ENCODE measurements around the gene ODAPH. TPM values are rescaled to one million over a fixed set of nuclear protein-coding genes. Genes with fewer than 3 reads are reported as not detected.
"Not testable (repeated sequence)": the region's sequence is repeated elsewhere in the genome, so short reads cannot be mapped to it uniquely, and the experiment has no call there.

Gene ODAPH, protein sequence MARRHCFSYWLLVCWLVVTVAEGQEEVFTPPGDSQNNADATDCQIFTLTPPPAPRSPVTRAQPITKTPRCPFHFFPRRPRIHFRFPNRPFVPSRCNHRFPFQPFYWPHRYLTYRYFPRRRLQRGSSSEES
- total RNA-seq (2014; rRNA removed; shearing (Covaris generic)), result not detected in 2 replicates
- not detected in 2 replicates for polyA plus RNA-seq (2015; cell fraction: cytosol; rRNA removed)
- not detected in 2 replicates for polyA plus RNA-seq (2015; cell fraction: nucleus; rRNA removed)

DNA sequence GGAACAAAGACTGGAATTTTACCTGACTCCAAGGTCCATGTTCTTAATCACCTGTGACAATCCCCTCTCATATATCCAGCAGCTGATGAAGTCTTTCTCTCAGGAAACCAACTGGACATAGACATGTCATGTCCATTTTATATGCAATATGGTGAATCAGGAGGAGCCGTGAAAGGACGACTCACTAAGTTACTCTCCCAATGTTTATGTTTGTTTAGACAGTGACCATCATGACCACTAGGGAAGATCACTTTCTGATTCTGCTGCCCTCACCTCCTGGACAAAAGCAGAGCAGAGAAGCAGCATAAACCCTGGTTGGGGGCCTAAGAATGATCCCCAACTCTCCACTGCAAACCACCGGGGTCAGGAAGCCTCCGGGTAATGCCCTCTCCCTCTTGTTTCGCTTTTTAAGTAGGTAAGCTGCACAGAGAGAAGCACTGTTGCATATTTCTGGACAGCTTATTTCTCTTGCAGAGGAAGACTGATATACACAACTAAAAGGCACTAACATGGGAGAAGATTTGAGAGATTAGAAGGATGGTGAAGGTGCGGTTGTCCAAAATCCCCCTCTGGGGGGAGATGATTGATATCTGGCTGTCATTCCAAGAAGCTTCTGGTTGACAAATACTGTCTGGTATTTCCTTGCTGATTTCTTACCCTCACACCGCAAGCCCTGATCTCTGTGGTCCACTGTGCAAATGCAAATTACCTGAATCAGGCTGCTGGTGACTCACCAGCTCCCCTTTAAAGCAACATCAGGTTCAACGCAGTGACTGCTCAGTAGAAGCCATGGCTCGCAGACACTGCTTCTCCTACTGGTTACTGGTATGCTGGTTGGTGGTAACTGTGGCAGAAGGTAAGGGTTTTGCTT lies at the start of gene ODAPH:
Gene ODAPH, plus strand, starts transcription at position 773 of the 871 bp plus-strand sequence. Its CDS starts 17 bp downstream, at position 790.
- peak; percentile 18 for DNase-seq (ENCODE audit: low read depth, low spot score)
- in situ Hi-C loops (cut with HindIII; ENCODE audit: low pct_unique_long_range_greater_than_20kb, low sequenced_read_pairs), result no loop called here

DNA sequence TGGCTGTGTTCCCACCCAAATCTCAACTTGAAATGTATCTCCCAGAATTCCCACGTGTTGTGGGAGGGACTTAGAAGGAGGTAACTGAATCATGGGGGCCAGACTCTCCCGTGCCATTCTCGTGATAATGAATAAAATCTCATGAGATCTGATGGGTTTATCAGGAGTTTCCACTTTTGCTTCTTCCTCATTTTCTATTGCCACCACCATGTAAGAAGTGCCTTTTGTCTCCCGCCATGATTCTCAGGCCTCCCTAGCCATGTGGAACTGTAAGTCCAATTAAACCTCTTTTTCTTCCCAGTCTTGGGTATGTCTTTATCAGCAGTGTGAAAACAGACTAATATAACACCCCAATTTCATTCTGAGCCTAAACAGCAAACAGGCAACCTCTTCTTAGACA lies 46.3 kb upstream of the ODAPH start:
- DNase-seq (ENCODE audit: low read depth, low spot score), result peak; percentile 24
- in situ Hi-C loops (cut with HindIII; ENCODE audit: low pct_unique_long_range_greater_than_20kb, low sequenced_read_pairs), result not testable (repeated sequence)

DNA sequence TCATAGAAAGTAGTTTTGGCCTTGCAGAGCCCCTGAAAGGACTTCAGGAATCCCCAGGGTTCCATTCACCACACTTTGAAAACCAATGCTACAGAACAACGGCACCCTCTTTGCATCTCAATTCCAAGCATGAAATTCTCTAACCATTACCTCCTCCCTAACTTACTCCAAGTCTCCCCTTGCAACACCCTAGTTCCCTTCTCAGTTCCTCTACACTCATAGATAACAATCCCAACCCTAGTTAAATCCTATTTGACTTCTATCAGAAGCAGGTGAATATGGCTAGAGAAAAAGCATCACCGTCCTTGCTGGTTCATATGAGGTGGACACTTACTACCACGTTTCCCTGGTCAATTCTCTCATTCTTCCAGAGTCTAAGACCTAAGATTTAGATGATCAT lies 44.0 kb upstream of the ODAPH start:
- DNase-seq (ENCODE audit: low read depth, low spot score), result no peak
- in situ Hi-C loops (cut with HindIII; ENCODE audit: low pct_unique_long_range_greater_than_20kb, low sequenced_read_pairs), result no loop called here

DNA sequence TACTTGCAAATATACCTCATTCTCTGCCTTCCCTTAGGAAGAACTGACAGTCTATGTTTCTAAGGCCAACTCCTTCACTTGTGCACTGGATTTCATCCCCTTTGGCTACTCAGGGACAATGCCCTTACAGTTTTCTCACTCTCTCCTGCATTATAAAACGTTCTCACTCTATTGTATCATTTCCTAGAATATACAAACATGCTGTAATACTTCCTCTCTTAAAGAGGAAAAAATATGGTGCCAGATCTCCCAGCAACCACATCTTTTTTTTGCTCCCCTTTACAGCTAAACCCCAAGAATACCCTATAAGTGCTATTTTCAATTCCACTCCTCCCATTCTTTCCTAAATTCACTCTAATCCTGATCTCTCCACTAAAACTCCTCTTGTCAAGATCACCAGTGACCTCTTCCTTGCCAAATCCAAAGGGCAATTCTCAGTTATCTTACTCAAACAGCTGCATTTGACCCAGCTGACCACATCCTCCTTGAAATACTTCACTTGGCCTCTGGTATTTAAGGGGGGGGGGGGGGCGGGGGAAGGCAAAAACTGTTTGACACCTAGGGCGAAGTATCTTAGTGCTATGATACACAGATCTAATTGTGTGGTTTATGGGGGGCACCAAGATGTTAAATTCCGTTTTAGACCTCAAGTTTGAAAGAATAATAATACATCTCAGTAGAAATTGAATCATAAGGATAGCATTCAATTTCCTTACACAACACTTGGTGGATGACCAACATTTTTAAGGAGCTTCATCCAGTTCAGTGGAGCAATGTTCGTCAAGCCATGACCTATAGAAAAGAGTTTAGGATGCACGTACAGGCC lies 43.3 kb upstream of the ODAPH start:
- DNase-seq (ENCODE audit: low read depth, low spot score), result peak; percentile 81
- in situ Hi-C loops (cut with HindIII; ENCODE audit: low pct_unique_long_range_greater_than_20kb, low sequenced_read_pairs), result no loop called here

DNA sequence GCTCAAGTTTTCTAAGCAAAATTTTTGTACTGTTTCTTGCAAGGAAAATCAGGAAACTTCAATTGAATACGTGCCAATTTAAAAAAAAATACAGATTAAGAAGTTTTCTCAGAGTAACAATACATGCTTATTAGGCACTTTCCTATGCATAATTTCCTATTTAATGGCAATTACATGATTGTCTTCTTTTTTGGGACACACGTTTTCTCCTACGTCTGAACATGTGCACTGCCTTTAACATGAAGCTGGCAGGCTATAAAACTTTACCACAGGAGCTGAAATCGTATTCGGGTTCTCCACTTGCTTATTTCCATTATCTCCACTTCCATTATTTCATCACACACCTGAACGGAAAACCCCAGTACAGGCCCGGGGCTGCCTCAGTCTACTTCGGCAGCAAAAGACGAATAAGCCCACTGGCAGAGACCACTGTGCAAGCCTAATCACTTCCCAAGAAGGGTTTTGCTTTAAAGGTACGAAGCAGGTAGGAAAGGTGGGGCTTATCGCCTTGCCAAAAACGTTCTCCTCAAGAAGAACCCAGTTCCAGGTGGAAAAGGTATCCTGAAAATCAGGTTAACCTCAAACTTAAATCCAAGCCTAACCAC lies 42.2 kb upstream of the ODAPH start:
- in situ Hi-C loops (cut with HindIII; ENCODE audit: low pct_unique_long_range_greater_than_20kb, low sequenced_read_pairs), result no loop called here
- DNase-seq (ENCODE audit: low read depth, low spot score), result no peak

DNA sequence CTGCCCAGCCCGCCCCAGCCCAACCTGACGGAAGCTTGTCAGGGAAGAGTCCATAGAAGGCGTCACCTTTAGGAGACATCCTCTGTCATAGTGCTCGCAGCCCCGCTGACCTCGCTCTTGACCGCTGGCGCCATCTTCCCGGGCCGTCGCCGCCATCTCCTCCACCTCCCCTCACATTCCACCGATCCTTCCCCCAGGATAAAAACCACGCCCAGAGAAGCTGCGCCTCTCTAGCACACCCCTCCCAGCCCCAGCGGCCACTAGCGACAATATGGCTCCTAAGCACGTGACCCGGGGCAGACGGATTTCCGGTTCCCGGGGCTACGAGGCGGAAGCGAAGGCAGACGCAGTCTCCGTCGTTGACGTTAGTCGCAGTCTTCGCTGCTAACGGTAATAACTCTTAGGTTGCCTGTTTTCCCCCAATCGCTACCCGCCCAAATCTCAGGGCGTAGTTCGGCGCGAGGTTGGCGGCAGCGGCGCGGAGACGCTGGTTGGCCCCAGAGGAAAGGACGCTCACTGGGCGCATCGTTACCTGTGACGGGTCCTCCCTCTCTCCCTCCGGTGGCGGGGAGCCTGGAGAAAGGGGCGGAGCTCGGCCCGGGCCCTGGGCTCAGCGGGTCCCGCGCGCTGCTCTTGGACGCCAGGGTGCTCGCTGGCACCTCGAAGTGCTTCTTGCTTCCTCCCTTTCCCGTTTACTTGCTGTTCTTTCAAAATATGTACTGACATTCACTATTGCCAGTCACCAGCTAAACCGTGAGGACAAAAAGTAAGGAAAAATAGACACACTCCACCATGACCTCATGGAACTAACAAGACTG lies 41.5 kb upstream of the ODAPH start, which contains the start of the genes RCHY1 and THAP6:
Gene RCHY1, minus strand, starts transcription at position 273 of the 818 bp plus-strand sequence. Its CDS starts 117 bp downstream, at position 156.
Gene THAP6, plus strand, starts transcription at position 343 of the 818 bp plus-strand sequence. CDS start 980 bp downstream, outside the sequence.
- peak; percentile 97 for DNase-seq (ENCODE audit: low read depth, low spot score)
- in situ Hi-C loops (cut with HindIII; ENCODE audit: low pct_unique_long_range_greater_than_20kb, low sequenced_read_pairs), result no loop called here

DNA sequence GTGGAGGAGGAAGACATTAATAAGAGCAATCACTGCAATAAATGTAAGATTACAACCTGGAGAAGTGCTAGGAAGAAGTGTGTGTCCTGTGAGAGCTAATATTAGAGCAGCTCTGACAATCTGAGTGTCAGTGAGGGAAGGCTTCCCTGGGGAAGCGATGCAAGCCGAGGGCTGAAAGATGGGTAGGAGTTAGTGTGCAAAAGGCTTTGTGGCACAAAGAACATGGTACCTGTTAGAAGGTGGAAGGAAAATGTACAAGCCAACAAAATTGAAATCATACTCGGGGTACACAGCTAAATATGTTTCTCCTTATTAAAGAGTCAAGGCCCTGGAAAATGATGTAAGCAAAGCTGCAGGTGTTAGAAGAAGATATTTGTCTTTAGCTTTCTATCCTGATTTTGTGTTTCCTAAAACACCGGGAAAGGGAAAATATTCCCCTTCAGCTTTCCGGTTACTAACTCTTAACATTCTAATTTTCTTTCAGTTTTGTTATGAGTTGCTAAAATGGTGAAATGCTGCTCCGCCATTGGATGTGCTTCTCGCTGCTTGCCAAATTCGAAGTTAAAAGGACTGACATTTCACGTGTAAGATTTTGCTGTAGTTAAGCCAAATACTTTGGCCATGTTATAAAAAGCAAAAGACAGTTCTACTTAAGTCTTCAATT lies 40.8 kb upstream of the ODAPH start:
- in situ Hi-C loops (cut with HindIII; ENCODE audit: low pct_unique_long_range_greater_than_20kb, low sequenced_read_pairs), result no loop called here
- DNase-seq (ENCODE audit: low read depth, low spot score), result no peak

DNA sequence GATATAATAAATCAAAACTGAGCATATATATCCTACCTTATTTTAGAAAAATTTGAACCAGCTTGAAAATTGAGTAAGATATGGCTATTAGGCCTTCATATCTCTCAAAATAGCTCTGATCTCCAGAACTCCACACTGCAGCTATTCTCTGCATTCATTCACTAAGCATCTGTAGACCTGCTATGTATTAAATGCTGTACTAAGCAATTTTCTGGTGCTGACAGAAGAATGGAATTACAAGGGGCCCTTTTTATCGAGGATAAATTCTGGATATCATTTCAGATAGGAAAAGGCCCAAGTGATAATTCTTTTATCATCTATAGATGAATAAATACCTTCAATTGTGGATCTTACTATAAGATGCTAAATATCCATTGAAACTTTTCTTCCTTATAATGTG lies 39.7 kb upstream of the ODAPH start:
- no peak for DNase-seq (ENCODE audit: low read depth, low spot score)
- in situ Hi-C loops (cut with HindIII; ENCODE audit: low pct_unique_long_range_greater_than_20kb, low sequenced_read_pairs), result no loop called here

DNA sequence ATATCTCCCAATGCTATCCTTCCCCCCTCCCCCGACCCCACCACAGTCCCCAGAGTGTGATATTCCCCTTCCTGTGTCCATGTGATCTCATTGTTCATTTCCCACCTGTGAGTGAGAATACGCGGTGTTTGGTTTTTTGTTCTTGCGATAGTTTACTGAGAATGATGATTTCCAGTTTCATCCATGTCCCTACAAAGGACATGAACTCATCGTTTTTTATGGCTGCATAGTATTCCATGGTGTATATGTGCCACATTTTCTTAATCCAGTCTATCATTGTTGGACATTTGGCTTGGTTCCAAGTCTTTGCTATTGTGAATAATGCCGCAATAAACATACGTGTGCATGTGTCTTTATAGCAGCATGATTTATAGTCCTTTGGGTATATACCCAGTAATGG lies 36.4 kb upstream of the ODAPH start:
- in situ Hi-C loops (cut with HindIII; ENCODE audit: low pct_unique_long_range_greater_than_20kb, low sequenced_read_pairs); DNase-seq (ENCODE audit: low read depth, low spot score): not testable (repeated sequence)

DNA sequence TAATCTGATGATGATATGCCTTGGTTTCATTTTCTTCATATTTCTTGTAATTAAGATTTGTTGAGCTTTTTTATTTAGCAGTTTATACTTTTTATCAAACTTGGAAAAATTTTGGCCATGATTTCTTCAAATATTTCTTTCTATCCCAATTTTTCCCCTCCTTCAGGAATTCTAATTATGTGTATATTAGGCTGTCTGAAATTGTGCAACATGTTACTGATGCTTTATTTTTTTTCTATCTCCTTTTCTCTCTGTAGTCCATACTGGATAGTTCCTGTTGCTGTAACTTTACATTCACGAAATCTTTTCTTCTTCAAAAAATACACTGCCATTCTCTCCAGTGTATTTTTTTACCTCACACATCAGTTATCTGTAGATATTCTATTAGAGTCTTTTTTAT lies 30.8 kb upstream of the ODAPH start:
- in situ Hi-C loops (cut with HindIII; ENCODE audit: low pct_unique_long_range_greater_than_20kb, low sequenced_read_pairs), result no loop called here
- DNase-seq (ENCODE audit: low read depth, low spot score), result no peak

DNA sequence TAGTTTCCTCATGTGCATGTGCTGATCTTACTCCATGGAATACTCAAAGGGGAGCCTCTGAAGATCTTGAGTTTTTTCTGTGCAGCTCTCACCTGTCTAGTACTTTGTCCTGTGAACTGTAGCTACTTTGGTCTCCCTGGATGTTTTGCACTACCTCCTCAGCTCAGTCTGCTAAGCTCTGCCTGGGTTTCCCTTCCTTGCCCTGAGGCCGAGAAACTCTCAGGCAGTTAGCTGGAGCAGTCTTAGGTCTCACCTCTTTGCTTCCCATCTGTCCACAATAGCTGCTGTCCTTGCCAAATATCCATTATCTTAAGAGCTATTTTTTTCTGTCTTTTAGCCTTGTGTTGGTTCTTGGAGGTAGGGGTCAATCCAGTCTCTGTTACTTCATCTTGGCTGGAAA lies 30.0 kb upstream of the ODAPH start:
- in situ Hi-C loops (cut with HindIII; ENCODE audit: low pct_unique_long_range_greater_than_20kb, low sequenced_read_pairs), result no loop called here

DNA sequence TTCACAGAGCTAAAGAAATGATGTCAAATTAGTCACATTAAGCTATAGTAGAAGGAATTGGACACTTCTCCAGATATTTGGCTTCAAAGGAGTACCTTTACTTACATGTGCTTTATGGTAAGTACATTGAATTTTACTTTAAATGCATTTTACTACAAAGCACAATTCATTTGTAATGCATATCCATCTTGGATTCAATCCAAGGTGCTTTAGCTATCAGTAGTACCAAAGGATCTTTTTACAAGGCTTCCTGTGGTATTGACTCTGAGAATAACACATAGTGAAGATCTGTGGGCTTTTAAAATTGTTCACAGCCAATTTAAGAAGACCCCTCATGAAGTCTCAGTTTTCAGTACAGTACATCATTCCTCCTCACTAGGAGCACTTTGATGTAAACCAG lies 28.4 kb upstream of the ODAPH start:
- in situ Hi-C loops (cut with HindIII; ENCODE audit: low pct_unique_long_range_greater_than_20kb, low sequenced_read_pairs), result no loop called here
- no peak for DNase-seq (ENCODE audit: low read depth, low spot score)

More for the DNA sequence above, 30.0 kb upstream of the ODAPH start:
- DNase-seq (ENCODE audit: low read depth, low spot score), result no peak

DNA sequence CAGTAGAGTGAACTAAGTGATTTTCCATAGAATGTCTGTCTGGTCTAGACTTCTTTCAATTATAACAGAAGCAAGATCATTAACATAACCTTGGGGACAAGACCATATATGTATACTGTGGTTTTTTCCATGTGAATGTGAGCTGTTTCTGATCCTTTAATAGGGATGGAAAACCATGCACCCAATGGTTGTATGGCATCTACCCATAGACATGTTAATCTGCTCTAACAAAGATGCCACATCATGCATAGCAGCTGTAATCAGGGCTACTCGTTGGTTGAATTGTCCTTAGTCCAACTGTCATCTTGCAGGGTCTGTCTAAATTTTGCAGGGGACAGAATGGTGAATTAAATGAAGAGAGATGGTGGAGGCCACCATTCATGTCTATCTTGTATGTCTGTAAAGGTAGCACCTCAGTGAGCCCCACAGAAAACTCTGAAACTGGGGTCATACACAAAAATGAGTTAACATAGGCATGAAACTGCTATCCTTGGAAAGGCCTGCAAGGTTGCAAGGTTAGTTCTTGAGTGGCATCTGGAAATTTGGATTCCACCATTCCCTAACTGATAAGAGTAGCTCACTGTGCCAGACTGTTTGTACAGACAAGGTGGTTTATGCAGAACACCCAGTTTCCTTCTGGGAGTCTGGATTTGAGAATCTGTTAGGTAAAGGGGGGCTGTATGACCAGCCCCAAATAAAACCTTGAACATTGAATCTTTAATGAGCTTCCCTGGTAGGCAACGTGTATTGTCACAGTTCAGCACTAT lies 25.1 kb upstream of the ODAPH start:
- DNase-seq (ENCODE audit: low read depth, low spot score), result no peak
- in situ Hi-C loops (cut with HindIII; ENCODE audit: low pct_unique_long_range_greater_than_20kb, low sequenced_read_pairs), result no loop called here

DNA sequence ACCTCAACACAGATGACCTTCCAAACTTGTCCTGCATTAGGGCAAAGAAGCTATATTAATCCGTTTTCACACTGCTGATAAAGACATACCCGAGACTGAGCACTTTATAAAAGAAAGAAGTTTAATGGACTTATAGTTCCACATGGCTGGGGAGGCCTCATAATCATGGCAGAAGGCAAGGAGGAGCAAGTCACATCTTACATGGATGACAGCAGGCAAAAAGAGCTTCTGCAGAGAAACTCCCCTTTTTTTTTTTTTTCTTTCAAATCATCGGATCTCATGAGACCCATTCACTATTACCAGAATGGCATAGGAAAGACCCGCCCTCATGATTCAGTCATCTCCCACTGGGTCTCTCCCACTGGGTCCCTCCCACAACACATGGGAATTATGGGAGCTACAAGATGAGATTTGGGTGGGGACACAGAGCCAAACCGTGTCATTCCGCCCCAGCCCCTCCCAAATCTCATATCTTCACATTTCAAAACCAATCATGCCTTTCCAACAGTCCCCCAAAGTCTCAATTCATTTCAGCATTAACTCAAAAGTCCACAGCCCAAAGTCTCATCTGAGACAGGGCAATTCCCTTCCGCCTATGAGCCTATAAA lies 24.2 kb upstream of the ODAPH start:
- DNase-seq (ENCODE audit: low read depth, low spot score); in situ Hi-C loops (cut with HindIII; ENCODE audit: low pct_unique_long_range_greater_than_20kb, low sequenced_read_pairs): not testable (repeated sequence)

DNA sequence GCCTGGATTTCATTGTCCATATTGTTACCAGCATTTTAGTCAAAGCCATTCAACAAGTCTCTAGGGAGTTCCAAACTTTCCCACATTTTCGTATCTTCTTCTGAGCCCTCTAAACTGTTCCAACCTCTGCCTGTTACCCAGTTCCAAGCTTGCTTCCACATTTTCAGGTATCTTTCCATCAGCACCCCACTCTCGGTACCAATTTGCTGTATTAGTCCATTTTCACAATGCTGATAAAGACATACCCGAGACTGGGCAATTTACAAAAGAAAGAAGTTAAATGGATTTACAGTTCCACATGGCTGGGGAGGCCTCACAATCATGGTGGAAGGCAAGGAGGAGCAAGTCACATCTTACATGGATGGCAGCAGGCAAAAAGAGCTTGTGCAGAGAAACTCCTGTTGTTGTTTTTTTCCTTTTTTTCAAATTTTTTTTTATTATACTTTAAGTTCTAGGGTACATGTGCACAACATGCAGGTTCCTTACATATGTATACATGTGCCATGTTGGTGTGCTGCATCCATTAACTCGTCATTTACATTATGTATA lies 22.5 kb upstream of the ODAPH start:
- in situ Hi-C loops (cut with HindIII; ENCODE audit: low pct_unique_long_range_greater_than_20kb, low sequenced_read_pairs); DNase-seq (ENCODE audit: low read depth, low spot score): not testable (repeated sequence)
